ENCODE data around the gene KRTAP12-1. TPM values are rescaled to one million over a fixed set of nuclear protein-coding genes. Genes with fewer than 3 reads are reported as not detected.

Gene KRTAP12-1
- total and polyA plus RNA-seq, 2 of the 8 experiments (the other 6 are each of a cell fraction or from before 2014, with no cell fraction given): 0.50 to 0.73 TPM

DNA sequence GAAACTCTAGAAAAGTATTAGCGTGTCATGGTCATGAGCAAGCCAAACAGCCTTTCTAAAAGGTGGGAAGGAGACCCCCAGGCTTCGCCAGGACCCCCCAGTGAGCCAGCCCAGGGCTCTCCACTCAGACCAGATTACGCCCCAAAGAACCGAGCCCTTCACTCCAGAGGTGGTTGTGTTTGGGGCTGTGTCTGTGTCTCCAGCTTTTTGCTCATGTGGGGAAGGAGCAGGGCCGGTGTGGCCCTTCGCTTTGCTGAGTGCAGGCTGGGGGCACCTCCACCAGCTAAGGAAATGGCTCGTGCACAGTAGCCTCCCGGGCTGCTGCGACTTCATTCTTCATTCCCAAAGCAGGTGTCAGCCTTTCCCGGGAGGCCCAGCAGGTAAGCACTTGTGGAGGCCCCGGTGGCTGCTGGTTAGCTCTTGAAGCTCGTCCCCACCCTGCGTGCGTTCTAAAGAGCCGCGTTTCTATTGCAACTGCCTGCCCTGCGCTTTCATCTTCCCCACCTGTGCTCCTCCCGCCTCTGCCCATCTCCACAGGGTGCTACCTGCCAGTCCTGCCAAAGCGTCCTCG is 28.9 kb upstream of the KRTAP12-1 start:
- no peak overlapping the region for H3K27ac ChIP-seq (ENCODE audit: low read depth, low read length)
- H4K8ac ChIP-seq (ENCODE audit: extremely low read depth, insufficient read depth, low read length): no peak overlapping the region
- no peak overlapping the region for H3K14ac ChIP-seq (ENCODE audit: insufficient read length)
- H4K91ac ChIP-seq (replicated peaks; ENCODE audit: insufficient read length, low read length): peak overlapping the region; percentile 25
- peaks cover 3% of the 10 kb centered on the region; the same call in 1 of the 2 replicates for H3K79me1 ChIP-seq (ENCODE audit: low read depth, low read length)
- peaks cover 0 to 2% of the 10 kb centered on the region in 2 experiments for H4K20me1 ChIP-seq (replicated peaks in 1 of 2; ENCODE audit: control insufficient read depth in 1 of 2, insufficient read depth in 2 of 2, low read length in 2 of 2)
- H3K36me3 ChIP-seq (ENCODE audit: control insufficient read depth in 2 of 4, insufficient read depth in 4 of 4, low read length in 3 of 4): no peaks in the 10 kb centered on the region
- H2BK15ac ChIP-seq (ENCODE audit: low read length): peak overlapping the region; percentile 92; the same call in 1 of the 2 replicates
- no peaks in the 10 kb centered on the region for H3K9me3 ChIP-seq (ENCODE audit: insufficient read depth in 2 of 2, low read depth in 1 of 2, low read length in 1 of 2)
- no peaks in the 10 kb centered on the region for H3K79me2 ChIP-seq (ENCODE audit: control insufficient read depth in 1 of 2, insufficient read depth in 2 of 2, low read length in 2 of 2)
- H3K27me3 ChIP-seq (replicated peaks in 1 of 4; ENCODE audit: control insufficient read depth in 3 of 4, extremely low read depth in 1 of 4, insufficient read depth in 3 of 4, low read length in 3 of 4): peaks cover 24 to 77% (median 68%) of the 10 kb centered on the region in 4 experiments
- no peak overlapping the region for H3K56ac ChIP-seq (replicated peaks; ENCODE audit: insufficient read length, low read depth, low read length)
- peak overlapping the region; percentile 4 to 58 (median 24) for H3K4me3 ChIP-seq (ENCODE audit: extremely low read depth in 1 of 4, insufficient read depth in 2 of 4, low read depth in 3 of 4, low read length in 4 of 4)
- no peak overlapping the region for H2AFZ ChIP-seq (ENCODE audit: low read length)
- H3K4me1 ChIP-seq (replicated peaks in 1 of 4; ENCODE audit: control insufficient read depth in 3 of 4, insufficient read depth in 4 of 4, low read length in 3 of 4): peaks cover 0 to 58% (median 45%) of the 10 kb centered on the region in 4 experiments; a peak in 6 of 7 replicates
- H3K9ac ChIP-seq (replicated peaks in 1 of 4; ENCODE audit: extremely low read depth in 1 of 4, low read depth in 3 of 4, low read length in 3 of 4): no peak overlapping the region
- peak overlapping the region; percentile 91 to 93 for H3K4me2 ChIP-seq (ENCODE audit: insufficient read depth in 1 of 2, low read depth in 2 of 2, low read length in 2 of 2)
- H3K4ac ChIP-seq (replicated peaks; ENCODE audit: insufficient read length, low read depth, low read length): no peak overlapping the region
- H2BK20ac ChIP-seq (ENCODE audit: low read length): 0 out of 2 replicates have a peak overlapping the region, but pooled peaks have one; percentile 61
- H2BK120ac ChIP-seq (replicated peaks; ENCODE audit: low read depth, low read length): peak overlapping the region; percentile 75
- peak overlapping the region; percentile 90; the same call in 1 of the 2 replicates for H2BK12ac ChIP-seq (ENCODE audit: low read depth, low read length)
- DNase-seq (ENCODE audit: low read depth in 1 of 2, low spot score in 2 of 2) (peak in 1 of 2 experiments; percentile 67), FAIRE-seq (no peak)
- no peak overlapping the region for H3K23ac ChIP-seq (ENCODE audit: insufficient read length)
- peak overlapping the region; percentile 25 for H3K18ac ChIP-seq (ENCODE audit: extremely low read depth, low read length)
- CTCF ChIA-PET (ENCODE audit: partially characterized antibody): interaction anchor here (0.7 to 2.5 kb wide), 15 partner anchors 9 to 220 kb away, joined by 3 to 10 read pairs (median 4); partner anchors contain the start of gene KRTAP10-12
- peak overlapping the region; percentile 56; the same call in 1 of the 2 replicates for H2BK5ac ChIP-seq (ENCODE audit: low read depth, low read length)
- H2AK5ac ChIP-seq (ENCODE audit: low read depth, low read length): no peak overlapping the region
- 3% methylated on average over 20 of the region's 20 CpGs; no CpG with 5 or more reads in 1 of the 2 experiments for WGBS, 2 experiments (ENCODE audit: extremely low coverage in 1 of 2, insufficient coverage in 1 of 2, insufficient read length in 1 of 2, insufficient replicate concordance in 2 of 2, low coverage in 1 of 2, low lambda C conversion rate in 2 of 2, missing lambda C conversion rate in 1 of 2)
- peaks cover 47% of the 10 kb centered on the region for H3K23me2 ChIP-seq (ENCODE audit: low read depth, low read length)
- POLR2A ChIA-PET (ENCODE audit: partially characterized antibody): interaction anchor here (0.5 to 1.7 kb wide), 5 partner anchors 8 to 83 kb away, joined by 3 to 6 read pairs (median 3); partner anchors contain the start of gene KRTAP10-12
- no peak overlapping the region for H4K5ac ChIP-seq (ENCODE audit: insufficient read length, low read depth, low read length)
- TF ChIP-seq NANOG (IDR thresholded peaks at IDR 0.05; ENCODE audit: insufficient read depth, low read depth, low read length, poor library complexity, severe bottlenecking) (no peak), TAF7 (optimal IDR thresholded peaks at IDR 0.05; ENCODE audit: borderline replicate concordance, low read depth, low read length) (no peak), SRF (IDR thresholded peaks at IDR 0.05; ENCODE audit: low read depth, low read length) (no peak), KDM1A (IDR thresholded peaks at IDR 0.05; ENCODE audit: borderline replicate concordance, low read length) (no peak), HDAC2 (IDR thresholded peaks at IDR 0.05; ENCODE audit: borderline replicate concordance in 1 of 2, low read depth in 2 of 2, low read length in 2 of 2) (0 out of 4 replicates have a peak, but pooled peaks of 1 of the 2 experiments have one; percentile 68), KDM5A (IDR thresholded peaks at IDR 0.05; ENCODE audit: low read length) (no peak), SIX5 (IDR thresholded peaks at IDR 0.05; ENCODE audit: low read depth, low read length) (no peak), NRF1 (IDR thresholded peaks at IDR 0.05; ENCODE audit: low read depth, low read length) (no peak), RNF2 (IDR thresholded peaks at IDR 0.05; ENCODE audit: borderline replicate concordance, low read depth, low read length, missing control alignments, poor library complexity, severe bottlenecking) (peak; percentile 50), PHF8 (conservative IDR thresholded peaks at IDR 0.05; ENCODE audit: low read depth, low read length) (no peak)

All from H1 (cell line).